ENCODE results near the gene SERPINB1. TPM values are rescaled to one million over a fixed set of nuclear protein-coding genes. Genes with fewer than 3 reads are reported as not detected.

The SERPINB1 gene
- total and polyA plus RNA-seq, 2 experiments from 2014 or later = 5.6 to 6.5 TPM

DNA sequence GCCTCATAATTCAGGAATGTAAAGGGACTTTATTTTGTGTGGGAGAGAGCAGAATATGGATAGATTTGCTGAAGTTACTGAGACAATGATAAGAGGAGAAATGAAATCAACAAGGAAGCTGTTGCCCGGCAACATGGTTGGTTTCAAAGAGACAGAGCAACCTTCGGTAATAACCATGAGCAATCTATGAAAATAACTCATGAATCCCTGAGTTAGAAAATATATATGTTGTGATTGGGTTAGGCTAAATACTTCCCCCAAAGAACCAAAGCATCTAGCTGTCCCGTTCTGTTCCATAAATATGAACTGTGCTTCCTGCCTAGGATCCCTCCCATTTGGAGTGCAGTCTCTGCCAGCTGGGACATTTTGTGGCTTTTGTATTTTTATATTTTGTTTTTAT lies 23.1 kb downstream of the SERPINB1 start:
- no peaks in the 10 kb centered on the region for H3K4me1 ChIP-seq (ENCODE audit: insufficient read depth)
- Mint-ChIP-seq H3K9me3 (peaks cover 13% of the 10 kb centered on the region; the same call in 2 of the 3 replicates), H3K36me3 (ENCODE audit: low read depth) (peaks cover 9% of the 10 kb centered on the region; the same call in 2 of the 3 replicates), H3K27ac (no peak overlapping the region), H3K4me1 (no peaks in the 10 kb centered on the region), H3K4me3 (no peak overlapping the region), H3K27me3 (ENCODE audit: insufficient read depth, low read depth, poor library complexity) (no peaks in the 10 kb centered on the region)
- H4K20me1 ChIP-seq (replicated peaks; ENCODE audit: insufficient read depth) = no peaks in the 10 kb centered on the region
- H3K4me3 ChIP-seq = no peak overlapping the region
- DNase-seq (ENCODE audit: low spot score) (no peak), ATAC-seq (no peak)
- no peaks in the 10 kb centered on the region for H3K9me2 ChIP-seq (ENCODE audit: insufficient read depth)
- no peak overlapping the region for H3K27ac ChIP-seq (ENCODE audit: low read depth)
- no peaks in the 10 kb centered on the region for H3F3A ChIP-seq (replicated peaks; ENCODE audit: low read depth)
- H3K27me3 ChIP-seq (ENCODE audit: insufficient read depth) = no peaks in the 10 kb centered on the region
- no peak overlapping the region for H3K4me2 ChIP-seq
- TF ChIP-seq STAT1 (IDR thresholded peaks at IDR 0.05; ENCODE audit: unreplicated experiment) (no peak), CREB1 (CRISPR knock-in tag; IDR thresholded peaks at IDR 0.05; ENCODE audit: low read depth) (no peak), ZNF114 (CRISPR knock-in tag; IDR thresholded peaks at IDR 0.05) (no peak), NANOG (IDR thresholded peaks at IDR 0.05; ENCODE audit: borderline replicate concordance) (no peak), ZNF331 (CRISPR knock-in tag; IDR thresholded peaks at IDR 0.05; ENCODE audit: low read depth) (no peak), EZH2 (IDR thresholded peaks at IDR 0.05; ENCODE audit: low read depth, unreplicated experiment) (no peak), POLR2AphosphoS5 (IDR thresholded peaks at IDR 0.05; ENCODE audit: low read depth) (no peak)
- TF ChIP-seq, protein P1, sequence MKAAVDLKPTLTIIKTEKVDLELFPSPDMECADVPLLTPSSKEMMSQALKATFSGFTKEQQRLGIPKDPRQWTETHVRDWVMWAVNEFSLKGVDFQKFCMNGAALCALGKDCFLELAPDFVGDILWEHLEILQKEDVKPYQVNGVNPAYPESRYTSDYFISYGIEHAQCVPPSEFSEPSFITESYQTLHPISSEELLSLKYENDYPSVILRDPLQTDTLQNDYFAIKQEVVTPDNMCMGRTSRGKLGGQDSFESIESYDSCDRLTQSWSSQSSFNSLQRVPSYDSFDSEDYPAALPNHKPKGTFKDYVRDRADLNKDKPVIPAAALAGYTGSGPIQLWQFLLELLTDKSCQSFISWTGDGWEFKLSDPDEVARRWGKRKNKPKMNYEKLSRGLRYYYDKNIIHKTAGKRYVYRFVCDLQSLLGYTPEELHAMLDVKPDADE (IDR thresholded peaks at IDR 0.05) = no peak
- TF ChIP-seq, protein P2, sequence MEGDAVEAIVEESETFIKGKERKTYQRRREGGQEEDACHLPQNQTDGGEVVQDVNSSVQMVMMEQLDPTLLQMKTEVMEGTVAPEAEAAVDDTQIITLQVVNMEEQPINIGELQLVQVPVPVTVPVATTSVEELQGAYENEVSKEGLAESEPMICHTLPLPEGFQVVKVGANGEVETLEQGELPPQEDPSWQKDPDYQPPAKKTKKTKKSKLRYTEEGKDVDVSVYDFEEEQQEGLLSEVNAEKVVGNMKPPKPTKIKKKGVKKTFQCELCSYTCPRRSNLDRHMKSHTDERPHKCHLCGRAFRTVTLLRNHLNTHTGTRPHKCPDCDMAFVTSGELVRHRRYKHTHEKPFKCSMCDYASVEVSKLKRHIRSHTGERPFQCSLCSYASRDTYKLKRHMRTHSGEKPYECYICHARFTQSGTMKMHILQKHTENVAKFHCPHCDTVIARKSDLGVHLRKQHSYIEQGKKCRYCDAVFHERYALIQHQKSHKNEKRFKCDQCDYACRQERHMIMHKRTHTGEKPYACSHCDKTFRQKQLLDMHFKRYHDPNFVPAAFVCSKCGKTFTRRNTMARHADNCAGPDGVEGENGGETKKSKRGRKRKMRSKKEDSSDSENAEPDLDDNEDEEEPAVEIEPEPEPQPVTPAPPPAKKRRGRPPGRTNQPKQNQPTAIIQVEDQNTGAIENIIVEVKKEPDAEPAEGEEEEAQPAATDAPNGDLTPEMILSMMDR (conservative IDR thresholded peaks at IDR 0.05; ENCODE audit: low read depth in 2 of 2) = no peak
- TF ChIP-seq, protein P3, sequence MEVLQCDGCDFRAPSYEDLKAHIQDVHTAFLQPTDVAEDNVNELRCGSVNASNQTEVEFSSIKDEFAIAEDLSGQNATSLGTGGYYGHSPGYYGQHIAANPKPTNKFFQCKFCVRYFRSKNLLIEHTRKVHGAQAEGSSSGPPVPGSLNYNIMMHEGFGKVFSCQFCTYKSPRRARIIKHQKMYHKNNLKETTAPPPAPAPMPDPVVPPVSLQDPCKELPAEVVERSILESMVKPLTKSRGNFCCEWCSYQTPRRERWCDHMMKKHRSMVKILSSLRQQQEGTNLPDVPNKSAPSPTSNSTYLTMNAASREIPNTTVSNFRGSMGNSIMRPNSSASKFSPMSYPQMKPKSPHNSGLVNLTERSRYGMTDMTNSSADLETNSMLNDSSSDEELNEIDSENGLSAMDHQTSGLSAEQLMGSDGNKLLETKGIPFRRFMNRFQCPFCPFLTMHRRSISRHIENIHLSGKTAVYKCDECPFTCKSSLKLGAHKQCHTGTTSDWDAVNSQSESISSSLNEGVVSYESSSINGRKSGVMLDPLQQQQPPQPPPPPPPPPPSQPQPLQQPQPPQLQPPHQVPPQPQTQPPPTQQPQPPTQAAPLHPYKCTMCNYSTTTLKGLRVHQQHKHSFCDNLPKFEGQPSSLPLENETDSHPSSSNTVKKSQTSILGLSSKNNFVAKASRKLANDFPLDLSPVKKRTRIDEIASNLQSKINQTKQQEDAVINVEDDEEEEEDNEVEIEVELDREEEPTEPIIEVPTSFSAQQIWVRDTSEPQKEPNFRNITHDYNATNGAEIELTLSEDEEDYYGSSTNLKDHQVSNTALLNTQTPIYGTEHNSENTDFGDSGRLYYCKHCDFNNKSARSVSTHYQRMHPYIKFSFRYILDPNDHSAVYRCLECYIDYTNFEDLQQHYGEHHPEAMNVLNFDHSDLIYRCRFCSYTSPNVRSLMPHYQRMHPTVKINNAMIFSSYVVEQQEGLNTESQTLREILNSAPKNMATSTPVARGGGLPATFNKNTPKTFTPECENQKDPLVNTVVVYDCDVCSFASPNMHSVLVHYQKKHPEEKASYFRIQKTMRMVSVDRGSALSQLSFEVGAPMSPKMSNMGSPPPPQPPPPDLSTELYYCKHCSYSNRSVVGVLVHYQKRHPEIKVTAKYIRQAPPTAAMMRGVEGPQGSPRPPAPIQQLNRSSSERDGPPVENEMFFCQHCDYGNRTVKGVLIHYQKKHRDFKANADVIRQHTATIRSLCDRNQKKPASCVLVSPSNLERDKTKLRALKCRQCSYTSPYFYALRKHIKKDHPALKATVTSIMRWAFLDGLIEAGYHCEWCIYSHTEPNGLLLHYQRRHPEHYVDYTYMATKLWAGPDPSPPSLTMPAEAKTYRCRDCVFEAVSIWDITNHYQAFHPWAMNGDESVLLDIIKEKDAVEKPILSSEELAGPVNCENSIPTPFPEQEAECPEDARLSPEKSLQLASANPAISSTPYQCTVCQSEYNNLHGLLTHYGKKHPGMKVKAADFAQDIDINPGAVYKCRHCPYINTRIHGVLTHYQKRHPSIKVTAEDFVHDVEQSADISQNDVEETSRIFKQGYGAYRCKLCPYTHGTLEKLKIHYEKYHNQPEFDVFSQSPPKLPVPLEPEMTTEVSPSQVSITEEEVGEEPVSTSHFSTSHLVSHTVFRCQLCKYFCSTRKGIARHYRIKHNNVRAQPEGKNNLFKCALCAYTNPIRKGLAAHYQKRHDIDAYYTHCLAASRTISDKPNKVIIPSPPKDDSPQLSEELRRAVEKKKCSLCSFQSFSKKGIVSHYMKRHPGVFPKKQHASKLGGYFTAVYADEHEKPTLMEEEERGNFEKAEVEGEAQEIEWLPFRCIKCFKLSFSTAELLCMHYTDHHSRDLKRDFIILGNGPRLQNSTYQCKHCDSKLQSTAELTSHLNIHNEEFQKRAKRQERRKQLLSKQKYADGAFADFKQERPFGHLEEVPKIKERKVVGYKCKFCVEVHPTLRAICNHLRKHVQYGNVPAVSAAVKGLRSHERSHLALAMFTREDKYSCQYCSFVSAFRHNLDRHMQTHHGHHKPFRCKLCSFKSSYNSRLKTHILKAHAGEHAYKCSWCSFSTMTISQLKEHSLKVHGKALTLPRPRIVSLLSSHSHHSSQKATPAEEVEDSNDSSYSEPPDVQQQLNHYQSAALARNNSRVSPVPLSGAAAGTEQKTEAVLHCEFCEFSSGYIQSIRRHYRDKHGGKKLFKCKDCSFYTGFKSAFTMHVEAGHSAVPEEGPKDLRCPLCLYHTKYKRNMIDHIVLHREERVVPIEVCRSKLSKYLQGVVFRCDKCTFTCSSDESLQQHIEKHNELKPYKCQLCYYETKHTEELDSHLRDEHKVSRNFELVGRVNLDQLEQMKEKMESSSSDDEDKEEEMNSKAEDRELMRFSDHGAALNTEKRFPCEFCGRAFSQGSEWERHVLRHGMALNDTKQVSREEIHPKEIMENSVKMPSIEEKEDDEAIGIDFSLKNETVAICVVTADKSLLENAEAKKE (CRISPR knock-in tag; IDR thresholded peaks at IDR 0.05) = no peak
- no peak overlapping the region for H2AFZ ChIP-seq
- H3K79me2 ChIP-seq (replicated peaks; ENCODE audit: insufficient read depth) = no peaks in the 10 kb centered on the region
- H3K36me3 ChIP-seq (ENCODE audit: insufficient read depth) = no peaks in the 10 kb centered on the region

Measured in GM23338 (cell line).